NCI-H526 (cell line): ENCODE results near the gene KLHDC8A.
"Not testable (repeated sequence)": the region's sequence is repeated elsewhere in the genome, so short reads cannot be mapped to it uniquely, and the experiment has no call there.

Source experiments
- DNase-seq, 2 experiments: peaks; one replicate each; lab custom pipeline; 2025; lab: John Stamatoyannopoulos, UW

The KLHDC8A gene

DNA sequence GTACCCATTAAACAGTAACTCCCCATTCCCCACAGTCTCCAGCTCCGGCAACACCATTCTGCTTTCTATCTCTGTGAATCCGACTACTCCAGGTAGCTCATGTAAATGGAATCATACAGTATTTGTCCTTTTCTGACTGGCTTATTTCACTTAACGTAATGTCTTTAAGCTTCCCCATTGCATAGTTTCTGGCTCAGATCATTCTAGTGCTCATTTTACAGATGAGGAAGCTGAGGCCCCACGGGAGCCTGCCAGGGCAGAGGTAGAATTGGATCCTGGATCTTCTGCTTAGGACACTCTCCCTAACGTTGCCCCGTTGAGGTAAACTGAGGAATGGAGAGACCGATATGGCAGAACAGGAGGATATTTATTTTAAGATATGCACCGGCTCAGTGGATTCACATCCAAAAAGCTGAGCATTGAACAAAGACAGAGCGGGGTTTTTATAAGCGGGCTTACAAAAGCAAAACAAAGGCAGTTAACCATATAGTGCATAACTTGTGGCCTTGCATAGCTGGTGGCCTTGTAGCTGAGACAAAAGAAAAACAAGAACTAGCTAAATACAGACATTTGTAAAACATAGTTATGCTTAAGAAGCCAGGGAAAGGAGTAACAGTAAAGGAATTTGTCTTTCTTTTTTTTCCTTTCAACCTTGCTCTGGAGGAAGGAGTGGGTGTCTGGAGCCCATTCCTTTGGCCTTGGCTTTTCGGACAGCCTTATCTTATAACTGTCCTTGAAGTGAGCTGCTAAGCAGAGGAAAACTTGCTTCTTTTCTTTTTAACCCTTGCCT is 15.3 kb upstream of the KLHDC8A start:
- no peak for DNase-seq

DNA sequence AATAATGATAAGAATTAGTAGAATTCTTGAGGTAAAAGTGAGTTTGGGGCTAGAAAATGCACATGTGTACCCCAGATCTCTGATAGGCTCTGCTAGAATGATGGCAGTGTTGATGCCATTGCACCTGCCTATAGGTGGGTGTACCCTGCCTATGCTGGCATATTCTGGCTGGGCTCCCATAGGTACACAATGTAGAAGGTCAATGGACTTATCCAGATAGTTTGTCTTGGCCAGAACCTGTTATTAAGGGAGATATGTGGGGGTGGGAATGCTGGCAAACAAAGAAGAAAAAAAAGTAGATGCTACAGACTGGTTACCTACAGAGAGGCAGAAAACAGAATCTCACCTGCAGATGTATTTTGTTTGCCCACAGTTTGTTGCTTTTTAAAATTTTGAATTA is 14.1 kb upstream of the KLHDC8A start:
- no peak for DNase-seq

DNA sequence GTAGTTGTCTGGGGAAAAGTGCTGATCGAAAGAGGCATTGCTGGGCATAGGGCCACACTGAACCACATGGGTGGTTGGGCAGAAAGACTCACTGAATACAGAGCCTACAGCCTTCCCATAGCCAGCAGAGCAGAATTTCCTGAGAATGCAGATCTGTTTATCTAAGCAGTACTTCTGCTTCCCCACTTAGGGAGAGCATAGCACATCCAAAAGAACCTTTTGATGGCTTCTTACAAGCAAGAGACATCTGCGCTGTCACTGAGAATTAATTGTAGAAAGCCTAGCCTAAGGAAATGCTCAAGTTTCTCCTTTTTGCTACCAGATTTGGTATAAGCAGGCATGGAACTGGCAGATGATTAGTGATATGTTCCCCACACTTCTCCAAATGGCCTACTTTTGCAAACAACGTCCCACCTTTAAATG is 13.0 kb upstream of the KLHDC8A start:
- DNase-seq = no peak

DNA sequence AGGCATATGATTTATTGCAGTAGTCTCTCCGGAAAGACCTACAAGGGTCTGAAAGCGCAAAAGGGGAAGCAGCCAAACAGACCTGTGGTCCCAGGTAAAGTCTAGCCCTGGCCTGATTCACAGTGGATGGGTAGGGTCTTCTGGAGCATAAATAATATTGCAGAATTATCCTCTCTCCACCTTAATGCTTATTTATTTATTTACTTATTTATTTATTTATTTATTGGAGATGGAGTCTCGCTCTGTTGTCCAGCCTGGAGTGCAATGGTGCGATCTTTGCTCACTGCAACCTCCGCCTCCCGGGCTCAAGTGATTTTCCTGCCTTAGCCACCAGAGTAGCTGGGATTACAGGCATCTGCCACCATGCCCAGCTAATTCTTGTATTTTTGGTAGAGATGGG is 11.8 kb upstream of the KLHDC8A start:
- DNase-seq = no peak

DNA sequence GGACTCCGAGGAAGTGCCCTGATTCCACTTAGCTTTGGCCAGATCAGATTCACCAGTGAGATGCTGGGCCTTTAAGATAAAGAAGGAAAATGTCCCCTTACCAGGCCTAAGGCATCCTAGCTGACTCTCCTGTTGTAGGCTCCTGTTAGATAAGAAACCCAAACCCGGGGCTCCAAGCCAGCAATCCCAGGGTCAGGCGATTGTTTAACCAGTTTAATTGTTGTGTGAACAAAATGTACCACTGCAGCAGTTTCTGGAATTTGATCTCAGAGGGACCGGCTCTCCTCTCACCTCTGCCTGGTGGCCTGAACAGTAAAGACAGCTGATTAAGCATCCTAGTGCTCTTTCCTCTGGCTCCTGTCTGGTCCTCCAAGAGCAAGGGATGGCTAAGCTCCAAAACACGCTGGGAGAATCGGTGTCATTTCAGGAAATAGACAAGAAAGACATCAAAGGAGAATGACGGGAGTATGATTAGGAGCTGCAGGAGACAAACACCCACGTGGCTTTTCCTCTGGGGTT is 9.3 kb upstream of the KLHDC8A start:
- no peak for DNase-seq

DNA sequence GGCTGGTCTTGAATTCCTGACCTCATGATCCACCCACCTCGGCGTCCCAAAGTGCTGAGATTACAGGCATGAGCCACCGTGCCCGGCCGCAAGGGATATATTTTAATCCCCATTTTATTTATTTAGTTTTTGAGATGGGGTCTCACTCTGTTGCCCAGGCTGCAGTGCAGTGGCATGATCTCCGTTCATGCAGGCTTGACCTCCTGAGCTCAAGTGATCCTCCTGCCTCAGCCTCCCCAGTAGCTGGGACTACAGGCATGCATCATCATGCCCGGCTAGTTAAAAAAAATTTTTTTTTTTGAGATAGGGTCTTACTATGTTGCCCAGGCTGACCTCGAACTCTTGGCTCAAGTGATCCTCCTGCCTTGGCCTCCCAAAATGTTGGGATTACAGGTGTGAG is 8.4 kb upstream of the KLHDC8A start:
- DNase-seq = not testable (repeated sequence)

DNA sequence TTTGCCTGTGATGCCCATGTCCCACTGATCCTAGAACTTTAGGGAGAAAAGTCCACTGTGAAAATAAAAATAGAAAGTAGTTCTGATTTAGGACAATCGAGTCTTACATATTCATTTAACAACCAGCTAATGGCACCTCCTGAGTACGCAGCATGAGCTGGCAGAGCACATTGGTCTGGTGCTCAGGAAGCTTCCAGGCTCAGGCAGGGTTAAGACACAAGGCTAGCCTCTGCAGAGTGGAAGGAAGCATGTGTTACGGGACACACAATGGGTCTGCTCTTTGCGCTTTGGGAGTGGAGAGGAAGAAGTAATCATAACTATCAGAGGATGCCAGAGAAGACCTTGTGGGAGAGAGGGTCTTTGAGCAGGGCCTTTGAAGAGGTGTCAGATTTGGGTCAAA is 4.2 kb upstream of the KLHDC8A start:
- DNase-seq = no peak

DNA sequence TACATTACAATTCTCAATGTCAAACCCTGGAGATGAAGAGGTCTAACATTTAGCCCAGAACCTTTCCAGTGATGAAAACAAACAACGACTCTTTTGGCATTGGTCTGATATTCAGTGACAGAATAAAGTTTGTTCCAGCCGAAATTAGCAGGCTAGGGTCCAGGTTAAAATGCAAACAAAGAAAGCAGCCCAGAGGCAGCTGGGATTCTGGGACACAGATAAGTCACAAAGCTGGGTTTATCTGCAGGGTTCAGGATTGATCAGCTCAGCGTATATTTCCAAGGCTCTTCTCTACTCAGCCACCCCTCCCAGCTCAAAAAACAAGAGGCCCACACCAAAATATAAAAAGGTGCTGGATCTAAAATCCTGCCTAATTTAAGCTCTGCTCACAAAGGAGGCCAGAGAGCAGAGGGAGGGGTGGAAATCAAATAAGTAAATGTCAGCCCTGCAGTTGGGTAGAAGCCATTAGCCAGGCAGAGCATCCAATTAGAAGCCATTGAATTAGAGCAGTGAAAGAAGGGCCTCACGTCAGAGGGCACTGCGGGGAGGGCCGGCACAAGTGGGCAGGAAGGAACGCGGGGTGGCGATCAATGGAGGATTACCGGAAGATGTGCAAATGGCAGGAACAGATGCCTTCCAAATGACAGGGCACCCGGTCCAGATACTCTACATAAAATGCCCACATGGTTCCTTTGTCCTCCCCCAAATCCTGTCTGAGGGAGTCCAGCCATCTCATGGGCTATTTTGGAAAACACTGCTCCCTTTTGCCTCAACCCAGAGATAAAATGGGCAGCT is 3.2 kb upstream of the KLHDC8A start:
- no peak for DNase-seq

DNA sequence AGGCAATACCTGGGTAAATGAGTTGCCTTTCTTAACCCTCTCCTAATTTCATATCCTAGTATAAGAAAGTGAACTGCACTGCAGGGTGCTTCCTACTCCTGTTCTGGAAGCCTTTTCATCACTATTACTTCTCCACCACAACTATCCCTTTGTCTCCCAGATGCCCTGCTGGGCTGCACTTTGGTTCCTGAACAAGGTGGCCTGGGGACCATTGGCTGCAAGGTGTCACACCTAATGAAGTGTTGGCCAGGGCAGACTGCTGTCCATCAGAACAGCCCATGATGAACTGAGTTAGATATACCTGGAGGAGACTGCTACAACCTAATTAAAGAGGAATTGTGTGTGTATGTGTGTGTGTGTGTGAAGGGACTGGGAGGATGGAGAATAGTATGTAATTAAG is 1.9 kb upstream of the KLHDC8A start:
- no peak for DNase-seq

DNA sequence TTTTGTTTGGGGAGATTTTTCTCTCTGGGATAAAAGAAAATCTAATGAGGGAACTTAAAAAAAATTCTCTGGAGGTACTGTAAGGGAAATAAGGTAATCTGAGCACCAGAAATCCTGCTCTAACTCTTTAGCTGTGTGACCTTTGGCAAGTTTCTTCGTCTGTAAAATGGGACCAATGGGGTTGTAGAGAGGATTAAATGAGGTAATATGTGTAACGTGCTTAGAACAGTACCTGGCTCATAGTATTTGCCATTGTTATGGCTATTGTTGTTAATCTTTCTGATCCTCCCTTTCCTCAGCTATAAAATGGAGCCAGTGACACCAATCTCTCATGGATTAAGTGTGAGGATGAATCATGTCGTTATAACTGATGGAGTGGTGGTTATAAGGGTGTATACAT is 845 bp upstream of the KLHDC8A start:
- no peak for DNase-seq

DNA sequence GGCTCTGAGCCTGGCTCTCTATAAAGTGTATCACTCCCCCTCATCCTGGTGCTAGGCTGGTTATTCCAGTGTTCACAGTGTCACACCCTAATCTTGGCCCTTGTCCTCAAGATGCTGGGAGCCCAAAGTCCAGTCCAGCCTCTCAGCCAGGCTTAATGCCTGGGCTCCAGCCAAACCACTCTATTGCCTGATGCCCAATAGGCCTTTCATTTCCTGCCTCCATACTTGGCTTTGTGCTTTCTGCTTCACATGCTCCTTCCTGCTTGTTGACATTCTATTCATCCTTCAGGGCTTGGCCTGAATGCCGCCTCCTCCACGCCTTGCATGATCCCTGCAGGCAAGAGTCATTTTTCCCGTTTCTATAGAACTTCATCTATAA is 1.7 kb downstream of the KLHDC8A start:
- no peak for DNase-seq

DNA sequence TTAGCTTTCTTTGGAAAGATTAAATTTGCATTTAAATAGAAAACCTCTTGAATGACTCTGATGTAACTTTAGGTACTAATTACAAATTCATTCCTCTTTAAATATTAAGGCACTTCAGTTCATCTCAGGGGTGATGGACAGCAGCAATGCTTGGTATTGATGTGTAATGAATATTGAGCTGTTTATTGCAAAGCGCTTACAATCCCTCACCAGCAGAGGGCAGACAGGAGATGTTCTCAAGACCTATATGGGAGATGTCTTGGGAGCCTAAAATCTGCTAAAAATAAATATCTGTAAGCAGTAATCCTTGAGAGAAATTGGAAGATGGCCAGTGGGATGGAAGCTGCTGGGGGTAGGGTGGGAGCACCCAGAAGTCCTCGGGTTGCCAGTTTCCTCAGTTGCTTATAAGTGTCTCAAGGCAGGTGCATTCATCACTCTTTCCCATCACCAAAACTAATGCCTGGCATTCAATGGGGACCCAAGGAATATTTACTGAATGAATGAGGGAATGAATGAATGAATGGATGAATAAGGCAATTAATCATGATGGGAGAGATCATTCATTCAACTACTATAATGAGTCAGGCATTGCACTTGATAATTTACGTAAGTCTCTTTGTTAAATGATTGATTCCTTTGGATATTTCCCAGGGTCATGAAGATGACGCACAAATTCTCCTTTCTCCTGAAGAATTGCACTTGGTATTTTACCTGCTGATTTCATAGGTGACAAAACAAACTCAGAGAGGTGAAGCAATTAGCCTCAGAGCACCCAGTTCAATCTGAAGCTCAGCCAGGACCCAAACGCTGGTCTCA is 2.3 kb downstream of the KLHDC8A start:
- peak in 1 of 2 experiments; percentile 51 for DNase-seq

DNA sequence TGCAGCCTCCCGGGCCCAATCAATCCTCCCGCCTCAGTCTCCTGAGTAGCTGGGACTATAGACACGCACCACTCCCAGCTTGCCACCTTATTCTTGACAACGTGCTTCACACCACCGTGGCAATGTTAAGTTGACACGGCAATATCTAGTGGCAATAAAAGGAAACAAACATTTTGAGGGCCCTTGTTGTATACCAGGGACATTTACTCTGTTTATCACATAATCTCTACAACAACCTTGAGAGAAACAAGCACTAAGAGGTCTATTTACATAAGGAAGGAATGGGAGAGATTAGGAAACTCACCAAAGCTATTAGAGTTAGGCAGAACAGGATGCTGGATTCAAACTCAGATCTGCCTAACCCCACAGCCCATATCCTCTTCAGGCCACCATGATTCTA is 3.1 kb downstream of the KLHDC8A start:
- no peak for DNase-seq

DNA sequence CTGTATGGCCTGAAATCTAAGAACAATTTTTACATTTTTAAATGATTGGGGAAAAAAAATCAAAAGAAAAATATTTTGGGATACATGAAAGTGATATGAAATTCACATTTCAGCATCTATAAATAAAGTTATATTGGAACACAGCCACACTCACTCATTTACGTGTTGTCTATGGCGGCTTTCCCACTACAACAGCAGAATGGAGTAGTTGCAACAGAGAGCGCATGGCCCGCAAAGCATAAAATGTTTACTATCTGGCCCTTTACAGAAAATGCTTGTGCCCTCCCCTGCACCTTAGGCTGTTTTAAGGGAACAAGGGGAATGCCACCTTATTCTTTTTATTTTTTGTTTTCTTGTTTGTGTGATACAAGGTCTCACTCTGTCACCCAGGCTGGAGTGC is 3.5 kb downstream of the KLHDC8A start:
- DNase-seq = no peak

DNA sequence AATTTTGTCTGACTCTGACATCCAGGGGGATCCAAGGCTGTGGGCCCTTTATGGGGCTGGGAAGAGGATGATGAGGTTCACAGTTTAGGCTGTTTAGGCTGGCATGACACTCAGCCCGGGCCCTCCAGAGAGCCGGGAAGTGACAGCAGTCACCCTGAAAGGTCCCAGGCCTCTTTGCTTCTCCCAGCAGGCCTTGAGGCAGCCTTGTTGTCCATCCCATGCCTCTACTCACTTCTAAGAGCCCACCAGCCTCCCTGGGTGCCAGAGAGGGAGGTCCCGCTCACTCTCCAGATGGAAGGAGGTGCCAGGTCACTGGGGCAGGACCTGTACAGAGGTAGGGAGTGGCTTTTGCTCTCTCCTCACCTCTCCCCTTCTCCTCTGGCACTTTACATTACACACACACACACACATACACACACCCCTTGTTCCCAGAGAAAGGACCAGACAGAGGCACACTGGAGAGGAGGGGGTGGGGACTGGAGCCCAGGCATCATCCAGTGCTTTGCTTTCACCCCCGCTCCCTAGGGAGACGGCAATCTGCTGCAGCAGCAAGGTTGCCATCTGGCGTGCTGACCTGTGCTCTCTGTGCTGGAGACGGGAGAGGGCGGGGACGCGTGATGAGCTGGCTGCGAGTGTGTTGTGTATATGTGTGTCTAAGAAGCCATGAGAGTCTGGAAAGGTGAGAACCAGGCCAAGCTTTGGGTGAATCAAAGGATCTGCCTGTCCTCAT is 4.6 kb downstream of the KLHDC8A start:
- peak; percentile 77 to 90 for DNase-seq

DNA sequence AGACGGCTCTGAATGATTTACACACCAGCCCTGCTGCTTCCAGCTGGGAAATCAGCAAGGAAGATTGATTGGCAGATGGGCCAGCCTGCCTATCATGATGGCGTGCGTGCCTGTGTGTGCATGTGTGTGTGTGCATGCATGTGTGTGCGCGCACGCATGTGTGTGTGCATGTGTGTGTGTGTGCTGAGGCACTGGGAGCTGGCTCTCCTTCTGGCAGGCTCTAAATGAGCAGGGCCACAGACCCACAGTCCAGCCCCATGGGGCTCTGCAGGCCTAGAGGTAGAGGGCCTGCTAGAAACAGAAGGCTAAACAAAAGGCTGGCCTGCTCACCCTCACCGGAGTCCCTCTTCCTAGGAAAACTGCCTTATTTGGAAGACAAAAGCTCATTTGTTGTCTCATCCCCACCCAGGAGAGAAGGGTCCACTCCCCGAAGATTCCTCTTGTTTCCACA is 6.0 kb downstream of the KLHDC8A start:
- peak; percentile 19 to 61 for DNase-seq

DNA sequence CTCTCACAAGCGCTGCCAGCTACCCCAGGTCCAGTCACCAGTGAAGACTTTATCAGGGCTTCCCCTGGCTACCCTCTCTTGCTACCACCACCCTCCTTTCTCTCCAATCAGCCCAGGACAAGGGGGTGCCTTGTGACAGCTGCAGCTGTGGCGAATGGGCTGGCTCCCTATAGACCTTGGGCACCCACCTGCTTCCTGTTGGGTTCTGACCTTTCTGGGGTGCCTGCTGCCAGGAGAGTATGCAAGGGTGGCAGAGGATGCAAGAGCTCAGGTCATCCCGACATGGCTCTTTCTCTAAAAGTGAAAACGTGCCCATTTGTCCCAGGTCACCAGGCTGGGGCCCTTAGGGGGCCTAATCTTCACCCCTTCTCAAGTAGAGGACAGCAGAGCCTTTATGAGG is 6.6 kb downstream of the KLHDC8A start:
- no peak for DNase-seq

DNA sequence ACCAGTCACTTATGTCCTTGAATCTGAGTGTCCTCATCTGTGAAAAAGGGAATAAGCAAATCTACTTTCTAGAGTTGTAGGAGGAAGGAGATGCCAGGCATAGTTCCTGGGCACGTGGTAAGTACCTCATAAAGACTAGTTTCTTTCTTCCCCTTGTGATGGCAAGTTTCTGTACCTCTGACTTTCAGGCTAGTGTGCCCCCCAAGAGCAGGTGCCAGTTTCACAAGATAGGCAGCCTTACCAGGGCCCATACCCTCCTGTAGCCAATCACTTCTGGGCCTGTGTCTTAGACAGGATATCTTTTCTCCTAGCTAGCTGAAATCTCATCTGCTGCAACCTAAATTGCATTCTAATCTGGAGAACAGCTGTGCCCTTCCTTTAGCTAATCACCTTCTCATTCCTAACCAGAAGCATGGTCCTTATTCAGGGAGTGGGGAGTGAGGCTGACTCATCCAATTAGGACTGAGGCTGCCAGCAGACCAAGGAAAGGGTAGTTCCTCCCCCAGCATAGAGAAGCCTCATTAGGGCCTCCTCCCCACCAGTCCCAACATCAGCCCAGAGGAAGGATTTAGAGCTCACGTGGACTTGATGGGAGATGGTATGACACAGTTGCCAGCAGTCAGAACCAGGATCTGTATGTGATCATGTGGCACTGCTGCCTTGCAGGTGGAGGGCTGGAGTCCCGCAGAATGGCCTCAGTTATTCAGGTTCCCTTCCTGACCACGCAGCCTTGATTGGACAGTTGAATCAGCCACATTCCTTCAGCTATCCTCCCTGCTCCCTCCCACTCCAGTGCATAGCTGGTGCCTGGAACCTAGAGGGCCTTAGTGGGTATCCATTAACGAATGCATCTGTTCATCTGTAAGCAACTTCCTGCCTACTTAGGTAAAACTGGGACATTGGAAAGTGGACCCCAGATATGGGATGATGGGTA is 7.9 kb downstream of the KLHDC8A start:
- DNase-seq = no peak

DNA sequence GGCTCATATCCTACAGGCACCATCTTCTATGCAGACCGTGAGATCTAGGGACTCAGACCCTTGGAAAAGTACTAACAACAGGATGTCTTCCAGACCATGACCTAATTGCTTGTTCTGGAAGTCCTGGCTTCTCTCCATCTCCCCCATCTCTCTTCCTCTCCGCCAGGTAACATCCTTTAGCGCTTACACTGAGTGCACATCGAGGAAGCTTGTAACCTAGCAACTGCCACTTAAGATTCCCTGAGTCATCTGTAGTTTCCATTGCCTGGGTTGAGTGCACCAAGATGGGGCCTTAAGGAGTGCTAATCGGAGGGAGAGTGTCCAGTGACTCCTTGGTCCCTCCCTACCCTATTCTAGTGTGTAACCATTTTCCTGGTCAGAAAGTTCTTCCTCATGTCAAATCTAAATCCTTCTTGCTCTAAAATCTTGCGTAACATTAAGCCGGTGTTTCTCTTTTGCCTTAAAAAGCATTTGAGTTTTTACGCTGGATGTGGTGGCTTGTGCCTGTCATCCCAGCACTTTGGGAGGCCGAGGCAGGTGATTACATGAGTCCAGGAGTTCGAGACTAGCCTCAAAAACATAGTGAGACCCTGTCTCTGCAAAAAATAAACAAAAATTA is 9.7 kb downstream of the KLHDC8A start:
- DNase-seq = no peak

DNA sequence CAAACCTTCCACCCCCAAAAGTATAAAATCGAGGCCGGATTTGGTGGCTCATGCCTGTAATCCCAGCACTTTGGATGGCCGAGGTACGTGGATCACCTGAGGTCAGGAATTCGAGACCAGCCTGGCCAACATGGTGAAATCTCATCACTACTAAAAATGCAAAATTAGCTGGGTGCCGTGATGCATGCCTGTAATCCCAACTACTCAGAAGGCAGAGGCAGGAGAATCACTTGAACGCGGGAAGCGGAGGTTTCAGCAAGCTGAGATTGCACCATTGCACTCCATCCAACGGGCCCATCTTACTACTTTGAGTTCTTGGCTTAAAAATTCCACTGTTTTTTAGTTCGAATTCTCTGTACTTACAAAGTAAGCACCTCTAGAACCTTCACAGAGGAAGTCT is 11.0 kb downstream of the KLHDC8A start:
- no peak for DNase-seq
